Common myeloid progenitor, CD34-positive (primary cell): ENCODE results near the gene LAD1.
A peak's percentile ranks its signal among the peaks of the same experiment; 100 is the strongest.

Experiments
- CTCF ChIA-PET: fragments of 350-600 bp; sonication (Branson Sonifier 250); formaldehyde crosslinking; loops from one replicate; lab custom pipeline; 2021; ENCODE audit warnings: antibody characterized with exemption; lab: Charles Lee
- POLR2A ChIA-PET: fragments of 350-600 bp; sonication (Branson Sonifier 250); formaldehyde crosslinking; loops from one replicate; lab custom pipeline; 2021; ENCODE audit warnings: antibody characterized with exemption; lab: Charles Lee
- DNase-seq, 3 donors: peaks; one replicate each; pipeline versions ENCODE4 v3.0.0 to v3.0.0-alpha.2; 2013
- H3K27ac ChIP-seq, 2 experiments: 1 replicate in 1 of 2; 2 replicates in 1 of 2; pipeline ENCODE4 v1.7.0; 2013; ENCODE audit warnings: inconsistent platforms in 2 of 2, low read length in 2 of 2, mild to moderate bottlenecking in 2 of 2, low read depth in 1 of 2, moderate library complexity in 1 of 2; ENCODE audit not compliant: severe bottlenecking in 2 of 2, insufficient read depth in 1 of 2, poor library complexity in 1 of 2
- H3K27me3 ChIP-seq, 5 experiments: replicated peaks in 2 of 5; 1 replicate in 3 of 5; 2 replicates in 2 of 5; pipeline versions ENCODE4 v1.6.1 to v1.7.0; 2013; ENCODE audit warnings: low read length in 4 of 5, mild to moderate bottlenecking in 2 of 5, moderate library complexity in 2 of 5, inconsistent platforms in 1 of 5; ENCODE audit not compliant: insufficient read depth in 5 of 5, control insufficient read depth in 4 of 5
- H3K36me3 ChIP-seq, 4 experiments: 1 replicate in 2 of 4; 2 replicates in 2 of 4; pipeline versions ENCODE4 v1.6.1 to v1.7.0; 2013; ENCODE audit warnings: low read length in 3 of 4, control low read depth in 1 of 4, mild to moderate bottlenecking in 1 of 4; ENCODE audit not compliant: control insufficient read depth in 4 of 4, insufficient read depth in 4 of 4
- H3K4me1 ChIP-seq, 4 experiments: 1 replicate in 3 of 4; 2 replicates in 1 of 4; pipeline versions ENCODE4 v1.6.1 to v1.7.1; 2013; ENCODE audit warnings: low read length in 3 of 4, mild to moderate bottlenecking in 3 of 4, control low read depth in 1 of 4, inconsistent platforms in 1 of 4, moderate library complexity in 1 of 4; ENCODE audit not compliant: control insufficient read depth in 4 of 4, insufficient read depth in 4 of 4; ENCODE audit errors: control extremely low read depth in 1 of 4
- H3K4me3 ChIP-seq, 7 experiments: 1 replicate in 4 of 7; 2 replicates in 3 of 7; pipeline versions ENCODE4 v1.5.1 to v1.7.0; 2013; ENCODE audit warnings: mild to moderate bottlenecking in 7 of 7, low read length in 6 of 7, moderate library complexity in 6 of 7, inconsistent platforms in 2 of 7, low read depth in 2 of 7, control low read depth in 1 of 7; ENCODE audit not compliant: insufficient read depth in 4 of 7, control insufficient read depth in 1 of 7; ENCODE audit errors: extremely low read depth in 1 of 7
- H3K9me3 ChIP-seq, 5 experiments: 1 replicate in 4 of 5; 2 replicates in 1 of 5; pipeline versions ENCODE4 v1.6.1 to v1.7.1; 2013; ENCODE audit warnings: low read length in 4 of 5, mild to moderate bottlenecking in 2 of 5, inconsistent platforms in 1 of 5, low read depth in 1 of 5, moderate library complexity in 1 of 5; ENCODE audit not compliant: control insufficient read depth in 4 of 5, insufficient read depth in 2 of 5; ENCODE audit errors: control extremely low read depth in 1 of 5
- WGBS: methylation state at CpG from one replicate; pipeline ENCODE4 v1.1.5; 2013; ENCODE audit not compliant: insufficient coverage; 5-methylcytosine and 5-hydroxymethylcytosine counted together

LAD1 gene

DNA sequence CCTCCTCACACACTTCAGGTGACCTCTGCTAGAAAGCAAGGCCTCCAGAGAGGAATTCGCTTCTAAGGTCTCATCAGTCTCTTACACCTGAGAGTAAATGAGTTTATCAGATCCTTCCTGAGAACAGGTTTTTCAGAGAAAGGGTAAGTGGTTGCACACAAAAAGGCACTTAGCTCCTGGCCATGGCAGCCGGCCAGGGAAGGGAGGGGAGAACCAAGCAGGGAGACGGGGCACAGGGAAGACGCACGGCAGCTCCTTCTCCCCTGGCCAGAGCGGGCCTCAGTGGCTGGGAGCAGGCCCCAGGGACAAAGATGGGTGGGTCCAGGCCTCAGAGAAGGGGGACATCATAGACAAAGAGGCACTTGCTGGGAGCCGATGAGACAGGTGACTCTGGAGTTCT, 18.0 kb downstream of the LAD1 start:
- Histone ChIP-seq H3K4me3 (no peak overlapping the region), H3K9me3 (no peaks in the 10 kb centered on the region), H3K36me3 (no peaks in the 10 kb centered on the region), H3K27me3 (peaks cover 0 to 12% (median 4%) of the 10 kb centered on the region in 5 experiments), H3K4me1 (no peaks in the 10 kb centered on the region), H3K27ac (no peak overlapping the region)
- ChIA-PET POLR2A (interaction anchor here (0.7 kb wide), 1 partner anchor 28 kb away, joined by 3 read pairs; no protein-coding TSS in a partner anchor), CTCF (interaction anchor here (1.2 to 1.9 kb wide), 4 partner anchors 8 to 30 kb away, joined by 3 to 7 read pairs (median 5); no protein-coding TSS in a partner anchor)
- no peak for DNase-seq
- 90% methylated on average over 6 of the region's 7 CpGs for WGBS

DNA sequence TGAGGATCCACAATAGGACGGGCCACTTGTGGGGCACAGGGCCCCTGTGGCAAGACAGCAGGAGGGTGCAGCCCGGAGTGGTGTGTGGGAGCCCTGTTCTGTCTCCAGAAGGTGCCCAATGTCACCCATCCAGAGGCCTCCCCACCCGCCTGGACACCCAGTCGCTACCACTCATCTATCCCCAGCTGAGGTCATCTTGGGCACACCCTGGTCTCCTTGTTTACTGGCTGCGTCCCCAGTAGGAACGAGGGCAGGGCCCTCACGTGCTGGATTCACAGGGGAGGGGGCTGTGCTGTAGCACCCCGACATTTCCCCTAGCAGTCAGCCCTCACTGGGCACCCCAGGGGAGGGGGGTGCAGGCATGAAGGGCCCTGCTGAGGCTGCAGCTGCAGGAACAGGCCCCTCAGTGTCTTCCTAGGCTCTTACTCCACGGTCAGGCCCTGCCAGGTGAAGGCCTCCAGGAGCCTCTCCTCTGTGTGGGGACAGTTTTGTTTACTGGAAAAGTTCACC, 19.3 kb downstream of the LAD1 start:
- H3K27ac ChIP-seq = no peak overlapping the region
- WGBS = 94% methylated on average over 6 of the region's 9 CpGs
- H3K27me3 ChIP-seq = peaks cover 0 to 26% (median 12%) of the 10 kb centered on the region in 5 experiments
- POLR2A ChIA-PET = no interaction called here
- no peaks in the 10 kb centered on the region for H3K36me3 ChIP-seq
- H3K4me1 ChIP-seq = no peaks in the 10 kb centered on the region
- H3K4me3 ChIP-seq = no peak overlapping the region
- H3K9me3 ChIP-seq = no peaks in the 10 kb centered on the region
- no peak for DNase-seq
- CTCF ChIA-PET = interaction anchor here (1.2 to 1.9 kb wide), 3 partner anchors 10 to 31 kb away, joined by 3 to 6 read pairs (median 4); no protein-coding TSS in a partner anchor

DNA sequence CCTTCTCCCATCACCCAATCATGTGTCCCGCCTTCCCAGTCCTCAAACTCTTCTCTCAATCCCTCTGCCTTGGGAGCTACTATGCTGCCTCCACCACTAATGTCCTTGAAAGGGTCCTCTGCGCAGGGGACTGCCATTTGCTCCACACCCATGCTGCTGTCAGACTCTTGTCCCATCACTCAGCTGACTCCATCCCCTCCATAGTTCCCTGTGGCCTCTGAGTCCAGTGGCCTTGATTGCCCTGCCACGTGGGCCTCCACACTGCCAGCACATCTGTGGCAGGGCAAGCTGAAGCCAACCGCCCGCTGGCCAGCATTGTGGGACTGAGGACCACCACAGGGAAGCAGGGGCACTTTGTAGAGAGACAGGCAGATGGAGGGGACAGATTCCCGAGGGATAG, 20.3 kb downstream of the LAD1 start:
- Histone ChIP-seq H3K36me3 (no peaks in the 10 kb centered on the region), H3K27ac (no peak overlapping the region), H3K9me3 (no peaks in the 10 kb centered on the region), H3K4me3 (no peak overlapping the region), H3K4me1 (no peaks in the 10 kb centered on the region), H3K27me3 (peaks cover 0 to 34% (median 14%) of the 10 kb centered on the region in 5 experiments)
- DNase-seq = no peak
- POLR2A ChIA-PET = no interaction called here
- 95% methylated on average over 6 of the region's 6 CpGs for WGBS
- CTCF ChIA-PET = no interaction called here

DNA sequence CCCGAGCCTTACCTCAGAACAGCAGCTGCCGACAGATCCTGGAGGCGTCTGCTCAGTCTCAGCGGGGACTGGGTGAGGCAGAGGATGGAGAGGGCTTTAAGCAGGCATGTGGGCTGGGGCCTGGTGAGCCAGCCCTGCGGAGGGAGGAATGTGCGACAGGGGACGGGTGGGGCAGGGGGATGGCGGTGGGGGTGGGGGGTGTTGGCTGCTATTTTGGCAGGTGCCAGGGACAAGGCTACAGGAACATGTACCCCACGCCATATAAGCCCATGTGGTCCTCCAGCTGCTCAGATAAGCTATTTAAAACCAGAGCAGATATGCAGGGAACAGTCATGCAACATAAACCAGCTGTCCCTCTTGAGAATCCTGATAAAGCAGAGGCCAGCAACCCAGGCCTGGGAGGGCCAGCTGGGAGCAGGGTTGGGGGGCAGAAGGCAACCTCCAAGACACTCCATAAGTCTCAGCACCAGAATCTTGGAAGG, 21.5 kb downstream of the LAD1 start, which contains the start of gene TNNT2:
TSS of gene TNNT2 (minus strand) at position 70 of the 482 bp plus-strand sequence. CDS start 4,426 bp downstream, outside the sequence.
- POLR2A ChIA-PET = no interaction called here
- Histone ChIP-seq H3K27ac (no peak within 1 kb of the TSS), H3K4me1 (no peaks in the 10 kb centered on the region), H3K4me3 (no peak within 1 kb of the TSS), H3K27me3 (peaks cover 0 to 45% (median 14%) of the 10 kb centered on the region in 5 experiments), H3K36me3 (no peaks in the 10 kb centered on the region), H3K9me3 (no peaks in the 10 kb centered on the region)
- DNase-seq = no peak
- CTCF ChIA-PET = interaction anchor here (1.1 kb wide), 2 partner anchors 9 to 18 kb away, joined by 3 read pairs; no protein-coding TSS in a partner anchor
- 94% methylated on average over 3 of the region's 9 CpGs for WGBS

DNA sequence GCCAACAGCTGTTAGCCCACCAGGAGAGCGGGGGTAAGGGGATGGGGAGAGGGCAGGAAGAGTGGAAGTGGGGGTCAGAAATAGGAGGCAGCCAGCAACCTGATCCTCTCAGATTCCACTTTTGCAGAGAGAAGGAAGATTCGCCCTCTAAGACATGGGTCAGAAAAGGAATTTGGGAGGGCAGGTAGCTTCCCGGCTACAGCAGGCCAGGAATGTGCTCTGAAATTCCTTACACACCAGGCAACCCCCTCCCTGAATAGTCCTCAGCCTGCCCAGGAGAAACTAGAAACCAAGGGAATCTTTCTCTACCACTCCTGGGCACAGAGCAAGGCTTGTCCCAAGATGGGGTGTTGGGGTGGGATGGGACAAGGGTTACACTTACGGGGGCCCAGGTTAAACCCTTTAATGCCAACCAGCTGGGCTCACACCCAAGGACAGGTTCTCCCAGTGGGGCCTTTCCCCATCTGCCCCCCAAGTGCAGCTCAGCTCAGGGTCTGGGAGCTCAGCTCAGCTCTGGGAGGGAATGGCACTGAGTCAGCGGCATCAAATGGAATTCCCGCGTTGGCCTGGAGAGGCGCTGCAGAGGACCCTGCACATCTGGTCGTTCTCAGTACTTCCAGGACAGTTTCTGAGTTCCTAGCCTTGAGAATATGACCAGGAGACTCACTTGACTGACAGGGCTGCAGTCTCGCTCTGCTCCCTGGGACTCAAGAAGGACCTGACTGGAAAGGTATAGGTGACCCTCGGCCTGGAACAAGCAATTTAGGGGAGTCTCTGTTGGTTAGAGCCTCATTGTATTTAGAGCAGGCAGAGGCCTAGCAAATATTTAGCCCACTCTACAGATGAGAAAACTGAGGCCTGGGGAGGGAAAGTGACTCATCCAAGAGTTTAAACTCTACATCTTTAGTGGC, 22.4 kb downstream of the LAD1 start:
- Histone ChIP-seq H3K4me3 (no peak overlapping the region), H3K9me3 (no peaks in the 10 kb centered on the region), H3K36me3 (no peaks in the 10 kb centered on the region), H3K27me3 (peaks cover 0 to 51% (median 16%) of the 10 kb centered on the region in 5 experiments), H3K27ac (no peak overlapping the region), H3K4me1 (no peaks in the 10 kb centered on the region)
- DNase-seq = peak; percentile 9 to 55 (median 52)
- WGBS = 39% methylated on average over 8 of the region's 11 CpGs
- CTCF ChIA-PET = interaction anchor here (1.0 to 2.1 kb wide), 6 partner anchors 9 to 129 kb away, joined by 3 to 11 read pairs (median 6); no protein-coding TSS in a partner anchor
- POLR2A ChIA-PET = no interaction called here

DNA sequence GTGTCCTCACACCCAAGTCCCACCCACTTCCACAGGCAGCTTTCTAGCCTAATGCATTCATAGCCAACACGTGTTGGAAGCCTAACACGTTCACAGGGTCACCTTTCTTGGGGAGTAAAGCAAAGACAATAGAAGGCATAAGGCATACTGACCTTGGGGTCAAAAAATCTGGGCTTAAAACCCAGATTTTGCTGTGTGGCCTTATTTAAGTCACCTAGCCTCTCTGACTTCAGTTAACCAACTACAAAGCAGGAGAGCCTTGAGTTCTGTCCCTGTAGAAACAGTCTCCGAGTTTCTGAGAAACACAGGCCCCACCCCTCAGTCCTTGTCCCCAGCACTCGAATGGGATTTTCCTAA, 23.0 kb downstream of the LAD1 start:
- Histone ChIP-seq H3K4me3 (no peak overlapping the region), H3K9me3 (no peaks in the 10 kb centered on the region), H3K4me1 (no peaks in the 10 kb centered on the region), H3K36me3 (no peaks in the 10 kb centered on the region), H3K27ac (no peak overlapping the region), H3K27me3 (peaks cover 0 to 55% (median 16%) of the 10 kb centered on the region in 5 experiments)
- ChIA-PET POLR2A (no interaction called here), CTCF (interaction anchor here (1.0 to 2.1 kb wide), 9 partner anchors 8 to 128 kb away, joined by 3 to 11 read pairs (median 4); no protein-coding TSS in a partner anchor)
- DNase-seq = no peak
- 25% methylated on average over 3 of the region's 4 CpGs for WGBS
